ENCODE data around the gene SNRK.

DNA sequence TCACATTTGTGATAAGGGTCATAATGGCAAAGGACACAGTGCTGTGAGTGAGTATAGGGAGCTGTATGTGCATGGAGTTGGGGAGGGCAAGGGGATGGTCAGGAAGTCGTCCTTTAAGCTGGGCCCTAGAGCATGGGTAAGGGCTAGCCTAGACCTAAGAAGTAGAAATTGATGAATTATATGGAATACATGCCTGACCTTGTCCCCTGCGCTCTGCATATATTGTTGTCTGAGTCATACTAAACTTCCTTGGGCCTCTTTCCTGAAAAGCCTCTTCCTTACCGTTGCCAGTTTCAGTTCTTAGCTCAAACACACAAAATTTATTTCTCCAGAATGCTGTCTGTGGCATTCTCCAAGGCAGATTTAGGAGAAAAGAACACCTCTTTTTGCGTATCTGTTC, 4.6 kb downstream of the SNRK start:
- TF ChIP-seq, protein P1, sequence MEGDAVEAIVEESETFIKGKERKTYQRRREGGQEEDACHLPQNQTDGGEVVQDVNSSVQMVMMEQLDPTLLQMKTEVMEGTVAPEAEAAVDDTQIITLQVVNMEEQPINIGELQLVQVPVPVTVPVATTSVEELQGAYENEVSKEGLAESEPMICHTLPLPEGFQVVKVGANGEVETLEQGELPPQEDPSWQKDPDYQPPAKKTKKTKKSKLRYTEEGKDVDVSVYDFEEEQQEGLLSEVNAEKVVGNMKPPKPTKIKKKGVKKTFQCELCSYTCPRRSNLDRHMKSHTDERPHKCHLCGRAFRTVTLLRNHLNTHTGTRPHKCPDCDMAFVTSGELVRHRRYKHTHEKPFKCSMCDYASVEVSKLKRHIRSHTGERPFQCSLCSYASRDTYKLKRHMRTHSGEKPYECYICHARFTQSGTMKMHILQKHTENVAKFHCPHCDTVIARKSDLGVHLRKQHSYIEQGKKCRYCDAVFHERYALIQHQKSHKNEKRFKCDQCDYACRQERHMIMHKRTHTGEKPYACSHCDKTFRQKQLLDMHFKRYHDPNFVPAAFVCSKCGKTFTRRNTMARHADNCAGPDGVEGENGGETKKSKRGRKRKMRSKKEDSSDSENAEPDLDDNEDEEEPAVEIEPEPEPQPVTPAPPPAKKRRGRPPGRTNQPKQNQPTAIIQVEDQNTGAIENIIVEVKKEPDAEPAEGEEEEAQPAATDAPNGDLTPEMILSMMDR (conservative IDR thresholded peaks at IDR 0.05) = no peak
- no peak for TF ChIP-seq EZH2 (IDR thresholded peaks at IDR 0.05; ENCODE audit: low read depth)
